Forelimb muscle (tissue), 1 donor: ENCODE results near the gene CYP4V2. TPM values are rescaled to one million over a fixed set of nuclear protein-coding genes. Genes with fewer than 3 reads are reported as not detected.

ENCODE experiments used
- DNase-seq: peaks from one replicate; pipeline ENCODE4 v3.0.0-alpha.2; 2013; ENCODE audit warnings: low read depth
- polyA plus RNA-seq: library from polyadenylated mRNA; unstranded; fragments of 120-200 nt; gene quantifications from one replicate; pipeline ENCODE4 v1.2.1, GENCODE V29; 2013; ENCODE audit not compliant: insufficient read length

The CYP4V2 gene
- polyA plus RNA-seq: 3.3 TPM

- DNase-seq: no peak
Observed at GRCh38 chr4:186191200-186192065, at the start of gene CYP4V2. Gene CYP4V2 (plus strand): TSS chr4:186191567. CDS start chr4:186191824, 257 bp downstream.

GRCh38 chr4:186144198-186144945, 47.0 kb upstream of the CYP4V2 start:
- DNase-seq: no peak

- no peak for DNase-seq
Observed at GRCh38 chr4:186144946-186145569, 46.3 kb upstream of the CYP4V2 start.

- no peak for DNase-seq
Observed at GRCh38 chr4:186146458-186146857, 44.9 kb upstream of the CYP4V2 start.

GRCh38 chr4:186148336-186148975, 42.9 kb upstream of the CYP4V2 start:
- DNase-seq: no peak

- DNase-seq: no peak
Observed at GRCh38 chr4:186149872-186150271, 41.5 kb upstream of the CYP4V2 start.

GRCh38 chr4:186150926-186151325, 40.4 kb upstream of the CYP4V2 start:
- no peak for DNase-seq

- DNase-seq: no peak
Observed at GRCh38 chr4:186151499-186151898, 39.9 kb upstream of the CYP4V2 start.

- no peak for DNase-seq
Observed at GRCh38 chr4:186158021-186158813, 33.1 kb upstream of the CYP4V2 start.

- DNase-seq: no peak
Observed at GRCh38 chr4:186158966-186159365, 32.4 kb upstream of the CYP4V2 start.

- no peak for DNase-seq
Observed at GRCh38 chr4:186159613-186160012, 31.8 kb upstream of the CYP4V2 start.

GRCh38 chr4:186161138-186161537, 30.2 kb upstream of the CYP4V2 start:
- no peak for DNase-seq

- no peak for DNase-seq
Observed at GRCh38 chr4:186166852-186167512, 24.4 kb upstream of the CYP4V2 start.

GRCh38 chr4:186167605-186168004, 23.8 kb upstream of the CYP4V2 start:
- no peak for DNase-seq

- DNase-seq: no peak
Observed at GRCh38 chr4:186168750-186169149, 22.6 kb upstream of the CYP4V2 start.

- DNase-seq: no peak
Observed at GRCh38 chr4:186169333-186169944, 21.9 kb upstream of the CYP4V2 start.

GRCh38 chr4:186169945-186170802, 21.2 kb upstream of the CYP4V2 start:
- no peak for DNase-seq

- no peak for DNase-seq
Observed at GRCh38 chr4:186170966-186171365, 20.4 kb upstream of the CYP4V2 start.

GRCh38 chr4:186172546-186172945, 18.8 kb upstream of the CYP4V2 start:
- no peak for DNase-seq
